ENCODE data around the gene GOSR1. TPM values are rescaled to one million over a fixed set of nuclear protein-coding genes. Genes with fewer than 3 reads are reported as not detected.

GOSR1 gene
- total RNA-seq, 2 donors from 2014 or later = 25.2 to 33.5 TPM

- H3K4me1 ChIP-seq = no peaks in the 10 kb centered on the region
- no peak overlapping the region for H3K4me3 ChIP-seq
- H3K27me3 ChIP-seq = no peaks in the 10 kb centered on the region
- TF ChIP-seq CTCF (IDR thresholded peaks at IDR 0.05) = no peak
- H3K27ac ChIP-seq = no peak overlapping the region
- H3K9me3 ChIP-seq = no peaks in the 10 kb centered on the region
- H3K36me3 ChIP-seq = peaks cover 83% of the 10 kb centered on the region
- DNase-seq (ENCODE audit: low spot score) = no peak
Observed at GRCh38 chr17:30493780-30494179, 16.6 kb downstream of the GOSR1 start.

- DNase-seq (ENCODE audit: low spot score) = no peak
- Histone ChIP-seq H3K9me3 (no peaks in the 10 kb centered on the region), H3K27me3 (no peaks in the 10 kb centered on the region), H3K27ac (no peak overlapping the region), H3K36me3 (peaks cover 71% of the 10 kb centered on the region), H3K4me3 (no peak overlapping the region), H3K4me1 (no peaks in the 10 kb centered on the region)
- TF ChIP-seq CTCF (IDR thresholded peaks at IDR 0.05) = no peak
Observed at GRCh38 chr17:30495586-30495985, 18.4 kb downstream of the GOSR1 start.

- DNase-seq (ENCODE audit: low spot score) = no peak
- no peak for TF ChIP-seq CTCF (IDR thresholded peaks at IDR 0.05)
- no peak overlapping the region for H3K27ac ChIP-seq
- H3K4me3 ChIP-seq = no peak overlapping the region
- no peaks in the 10 kb centered on the region for H3K9me3 ChIP-seq
- H3K4me1 ChIP-seq = no peaks in the 10 kb centered on the region
- no peaks in the 10 kb centered on the region for H3K27me3 ChIP-seq
- H3K36me3 ChIP-seq = peaks cover 36% of the 10 kb centered on the region
Observed at GRCh38 chr17:30503558-30503957, 26.4 kb downstream of the GOSR1 start.

GRCh38 chr17:30505868-30506417 is 28.7 kb downstream of the GOSR1 start:
- no peak for TF ChIP-seq CTCF (IDR thresholded peaks at IDR 0.05)
- peaks cover 36% of the 10 kb centered on the region for H3K36me3 ChIP-seq
- H3K4me3 ChIP-seq = no peak overlapping the region
- H3K9me3 ChIP-seq = no peaks in the 10 kb centered on the region
- H3K27ac ChIP-seq = no peak overlapping the region
- H3K4me1 ChIP-seq = no peaks in the 10 kb centered on the region
- no peaks in the 10 kb centered on the region for H3K27me3 ChIP-seq
- no peak for DNase-seq (ENCODE audit: low spot score)

- H3K9me3 ChIP-seq = no peaks in the 10 kb centered on the region
- TF ChIP-seq CTCF (IDR thresholded peaks at IDR 0.05) = no peak
- H3K27ac ChIP-seq = no peak overlapping the region
- H3K36me3 ChIP-seq = peaks cover 30% of the 10 kb centered on the region
- H3K4me3 ChIP-seq = no peak overlapping the region
- DNase-seq (ENCODE audit: low spot score) = no peak
- no peaks in the 10 kb centered on the region for H3K4me1 ChIP-seq
- H3K27me3 ChIP-seq = no peaks in the 10 kb centered on the region
Observed at GRCh38 chr17:30506481-30506880, 29.3 kb downstream of the GOSR1 start.

- Histone ChIP-seq H3K27me3 (no peaks in the 10 kb centered on the region), H3K4me1 (peaks cover 0 to 9% of the 10 kb centered on the region in 2 donors), H3K9me3 (no peaks in the 10 kb centered on the region), H3K4me3 (no peak overlapping the region), H3K36me3 (peaks cover 9% of the 10 kb centered on the region), H3K27ac (no peak overlapping the region)
- no peak for TF ChIP-seq CTCF (IDR thresholded peaks at IDR 0.05)
- no peak for DNase-seq (ENCODE audit: low spot score)
Observed at GRCh38 chr17:30513346-30513745, 36.1 kb downstream of the GOSR1 start.

All from right atrium auricular region (tissue), 2 donors.